H9 (cell line): Measurements from ENCODE around the gene HSPA9. TPM values are rescaled to one million over a fixed set of nuclear protein-coding genes. Genes with fewer than 3 reads are reported as not detected.

Experiments used
- DNase-seq: peaks from one replicate; pipeline ENCODE4 v3.0.0-alpha.2; 2017
- H2AFZ ChIP-seq: one replicate; pipeline ENCODE4 v1.6.1; 2013; ENCODE audit warnings: mild to moderate bottlenecking, low read length, control low read depth, moderate library complexity
- H2AK5ac ChIP-seq: 2 replicates; pipeline ENCODE4 v1.6.1; 2013; ENCODE audit warnings: low read length, control low read depth, mixed read lengths; ENCODE audit not compliant: insufficient read length
- H2BK120ac ChIP-seq: one replicate; pipeline ENCODE4 v1.6.1; 2013; ENCODE audit warnings: low read depth, mild to moderate bottlenecking, low read length, control low read depth, inconsistent platforms; ENCODE audit not compliant: poor library complexity, severe bottlenecking
- H2BK12ac ChIP-seq: 2 replicates; pipeline ENCODE4 v1.6.1; 2013; ENCODE audit warnings: low read length, control low read depth, mixed read lengths, low read depth; ENCODE audit not compliant: insufficient read length
- H2BK15ac ChIP-seq: 2 replicates; pipeline ENCODE4 v1.6.1; 2013; ENCODE audit warnings: low read depth, low read length, control low read depth
- H2BK20ac ChIP-seq: one replicate; pipeline ENCODE4 v1.6.1; 2013; ENCODE audit warnings: low read depth, mild to moderate bottlenecking, low read length, control low read depth, inconsistent platforms; ENCODE audit not compliant: poor library complexity, severe bottlenecking
- H2BK5ac ChIP-seq: 2 replicates; pipeline ENCODE4 v1.6.1; 2013; ENCODE audit warnings: low read length, control low read depth, mixed read lengths; ENCODE audit not compliant: insufficient read length
- H3K14ac ChIP-seq: 2 replicates; pipeline ENCODE4 v1.6.1; 2013; ENCODE audit warnings: low read length, control low read depth; ENCODE audit not compliant: insufficient read depth
- H3K18ac ChIP-seq: 2 replicates; pipeline ENCODE4 v1.6.1; 2013; ENCODE audit warnings: low read depth, mild to moderate bottlenecking, mixed read lengths, low read length, control low read depth; ENCODE audit not compliant: insufficient read length
- H3K23ac ChIP-seq: 2 replicates; pipeline ENCODE4 v1.6.1; 2013; ENCODE audit warnings: low read length, control low read depth, mixed read lengths, low read depth; ENCODE audit not compliant: insufficient read length
- H3K23me2 ChIP-seq: 2 replicates; pipeline ENCODE4 v1.6.1; 2013; ENCODE audit warnings: low read depth, mild to moderate bottlenecking, mixed read lengths, low read length, control low read depth; ENCODE audit not compliant: insufficient read length, poor library complexity, severe bottlenecking
- H3K27ac ChIP-seq: 2 replicates; pipeline ENCODE4 v1.5.1; 2013; ENCODE audit warnings: low read length, control low read depth, mixed read lengths, low read depth; ENCODE audit not compliant: insufficient read length
- H3K27me3 ChIP-seq: 2 replicates; pipeline ENCODE4 v1.6.1; 2013; ENCODE audit warnings: low read length, control low read depth, inconsistent platforms; ENCODE audit not compliant: insufficient read depth
- H3K4ac ChIP-seq: 2 replicates; pipeline ENCODE4 v1.6.1; 2013; ENCODE audit warnings: low read depth, mild to moderate bottlenecking, control low read depth, inconsistent platforms, low read length, moderate library complexity
- H3K4me1 ChIP-seq: 2 replicates; pipeline ENCODE4 v1.6.1; 2013; ENCODE audit warnings: low read length, control low read depth, inconsistent platforms; ENCODE audit not compliant: insufficient read depth
- H3K4me2 ChIP-seq: 2 replicates; pipeline ENCODE4 v1.6.1; 2013; ENCODE audit warnings: low read length, control low read depth, mixed read lengths; ENCODE audit not compliant: insufficient read length, insufficient read depth
- H3K56ac ChIP-seq: 2 replicates; pipeline ENCODE4 v1.6.1; 2013; ENCODE audit warnings: low read depth, mild to moderate bottlenecking, mixed read lengths, low read length, control low read depth; ENCODE audit not compliant: insufficient read length
- H3K79me1 ChIP-seq: 2 replicates; pipeline ENCODE4 v1.6.1; 2013; ENCODE audit warnings: low read depth, mild to moderate bottlenecking, moderate library complexity, low read length, control low read depth, inconsistent platforms; ENCODE audit not compliant: insufficient read depth, poor library complexity, severe bottlenecking
- H3K79me2 ChIP-seq: 2 replicates; pipeline ENCODE4 v1.6.1; 2013; ENCODE audit warnings: low read length, control low read depth, inconsistent platforms; ENCODE audit not compliant: insufficient read depth
- H3K9ac ChIP-seq: 2 replicates; pipeline ENCODE4 v1.6.1; 2013; ENCODE audit warnings: low read length, control low read depth, mixed read lengths; ENCODE audit not compliant: insufficient read length; ENCODE audit errors: extremely low read depth
- H3K9me3 ChIP-seq: one replicate; pipeline ENCODE4 v1.6.1; 2013; ENCODE audit warnings: low read depth, low read length, inconsistent platforms; ENCODE audit not compliant: control insufficient read depth
- H3T11ph ChIP-seq: one replicate; pipeline ENCODE4 v1.6.1; 2013; ENCODE audit warnings: mild to moderate bottlenecking, low read length, control low read depth, inconsistent platforms
- H4K20me1 ChIP-seq: one replicate; pipeline ENCODE4 v1.6.1; 2013; ENCODE audit not compliant: control insufficient read depth, insufficient read length, insufficient read depth
- H4K5ac ChIP-seq: 2 replicates; pipeline ENCODE4 v1.6.1; 2013; ENCODE audit warnings: low read depth, mild to moderate bottlenecking, mixed read lengths, low read length, control low read depth; ENCODE audit not compliant: insufficient read length
- H4K8ac ChIP-seq: replicated peaks from 2 replicates; pipeline ENCODE4 v1.6.1; 2013; ENCODE audit warnings: low read length, control low read depth, mixed read lengths, low read depth; ENCODE audit not compliant: insufficient read length
- H4K91ac ChIP-seq: 2 replicates; pipeline ENCODE4 v1.6.1; 2013; ENCODE audit warnings: low read depth, mild to moderate bottlenecking, moderate library complexity, mixed read lengths, low read length, control low read depth; ENCODE audit not compliant: insufficient read length
- H3K27ac Mint-ChIP-seq, 3 experiments: 2 replicates in 2 of 3; 3 replicates in 1 of 3; pipeline ENCODE4 v1.8.0; 2020 to 2021; ENCODE audit warnings: mixed read lengths in 3 of 3, mild to moderate bottlenecking in 1 of 3, moderate library complexity in 1 of 3
- H3K27me3 Mint-ChIP-seq: 2 replicates; pipeline ENCODE4 v1.8.0; 2021; ENCODE audit warnings: low read depth, mild to moderate bottlenecking, moderate library complexity, mixed read lengths
- H3K36me3 Mint-ChIP-seq, 3 experiments: 2 replicates in 2 of 3; 3 replicates in 1 of 3; pipeline ENCODE4 v1.8.0; 2020 to 2021; ENCODE audit warnings: low read depth in 3 of 3, mixed read lengths in 3 of 3; ENCODE audit not compliant: insufficient read depth in 1 of 3
- H3K4me1 Mint-ChIP-seq, 2 experiments: 2 replicates each; pipeline ENCODE4 v1.8.0; 2020; ENCODE audit warnings: mixed read lengths in 2 of 2
- H3K4me3 Mint-ChIP-seq, 2 experiments: 2 replicates in 1 of 2; 3 replicates in 1 of 2; pipeline ENCODE4 v1.8.0; 2020 to 2021; ENCODE audit warnings: mild to moderate bottlenecking in 2 of 2, mixed read lengths in 2 of 2, moderate library complexity in 1 of 2
- H3K9me3 Mint-ChIP-seq, 2 experiments: 2 replicates in 1 of 2; 3 replicates in 1 of 2; pipeline ENCODE4 v1.8.0; 2020; ENCODE audit warnings: mild to moderate bottlenecking in 2 of 2, mixed read lengths in 2 of 2, moderate library complexity in 1 of 2
- WGBS: extraction: QIAGEN DNeasy Blood & Tissue Kit; methylation state at CpG from one replicate; pipeline ENCODE4 v1.1.7; 2013; ENCODE audit warnings: missing lambda C conversion rate, low lambda C conversion rate, mixed read lengths; ENCODE audit not compliant: insufficient read length; ENCODE audit errors: extremely low coverage; 5-methylcytosine and 5-hydroxymethylcytosine counted together
- total RNA-seq: library from RNA; stranded (reverse); gene quantifications from 2 replicates; pipeline ENCODE4 v1.2.1, GENCODE V29; 2021
- TF ChIP-seq, protein P1 (sequence below): fragments of 200-600 bp; sonication (generic); conservative IDR thresholded peaks from 3 replicates; pipeline ENCODE4 v1.8.0; 2021; ENCODE audit warnings: antibody characterized with exemption, mild to moderate bottlenecking

HSPA9 gene
- total RNA-seq, 1 experiment from 2014 or later, result 397 TPM

DNA sequence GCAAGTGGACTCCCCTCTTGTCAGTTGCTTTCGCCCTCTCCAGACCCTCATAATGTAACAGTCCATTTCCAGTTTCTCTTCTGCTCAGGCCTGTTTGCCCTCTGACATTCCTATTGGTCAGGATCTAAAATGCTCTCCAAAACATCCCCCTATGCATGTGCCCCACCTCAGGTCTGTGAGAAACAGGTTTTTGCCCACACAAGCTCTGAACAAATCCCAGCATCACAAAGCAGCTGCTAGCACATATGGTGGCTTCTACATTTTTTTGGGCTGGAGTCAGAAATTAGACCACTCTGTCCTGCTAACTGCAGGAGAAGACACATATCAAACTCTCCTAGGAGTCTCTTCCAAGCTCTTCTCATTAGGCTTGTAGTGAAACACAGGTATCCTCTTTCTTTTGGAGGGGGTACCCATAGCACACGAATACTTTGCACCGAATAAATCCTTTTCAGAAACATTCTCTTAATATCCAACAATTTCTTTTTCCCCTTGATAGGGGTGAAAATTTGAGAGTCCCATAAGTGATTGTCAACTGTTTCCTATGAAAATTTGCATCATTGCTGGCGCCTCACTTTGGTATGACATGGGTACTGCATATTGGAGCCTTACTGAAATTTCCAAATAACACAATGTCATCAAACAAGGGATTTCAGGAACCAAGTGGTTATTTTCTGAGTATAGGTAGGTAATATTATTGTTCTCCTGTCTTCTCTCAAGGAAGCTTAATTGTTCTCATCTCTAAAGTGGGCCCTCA, 19.3 kb upstream of the HSPA9 start:
- Mint-ChIP-seq H3K9me3 (no peaks in the 10 kb centered on the region), H3K4me3 (no peak overlapping the region), H3K27ac (no peak overlapping the region), H3K27me3 (no peaks in the 10 kb centered on the region), H3K4me1 (peaks cover 10 to 33% of the 10 kb centered on the region in 2 experiments), H3K36me3 (no peaks in the 10 kb centered on the region)
- no peak overlapping the region for H4K5ac ChIP-seq
- TF ChIP-seq, protein P1, sequence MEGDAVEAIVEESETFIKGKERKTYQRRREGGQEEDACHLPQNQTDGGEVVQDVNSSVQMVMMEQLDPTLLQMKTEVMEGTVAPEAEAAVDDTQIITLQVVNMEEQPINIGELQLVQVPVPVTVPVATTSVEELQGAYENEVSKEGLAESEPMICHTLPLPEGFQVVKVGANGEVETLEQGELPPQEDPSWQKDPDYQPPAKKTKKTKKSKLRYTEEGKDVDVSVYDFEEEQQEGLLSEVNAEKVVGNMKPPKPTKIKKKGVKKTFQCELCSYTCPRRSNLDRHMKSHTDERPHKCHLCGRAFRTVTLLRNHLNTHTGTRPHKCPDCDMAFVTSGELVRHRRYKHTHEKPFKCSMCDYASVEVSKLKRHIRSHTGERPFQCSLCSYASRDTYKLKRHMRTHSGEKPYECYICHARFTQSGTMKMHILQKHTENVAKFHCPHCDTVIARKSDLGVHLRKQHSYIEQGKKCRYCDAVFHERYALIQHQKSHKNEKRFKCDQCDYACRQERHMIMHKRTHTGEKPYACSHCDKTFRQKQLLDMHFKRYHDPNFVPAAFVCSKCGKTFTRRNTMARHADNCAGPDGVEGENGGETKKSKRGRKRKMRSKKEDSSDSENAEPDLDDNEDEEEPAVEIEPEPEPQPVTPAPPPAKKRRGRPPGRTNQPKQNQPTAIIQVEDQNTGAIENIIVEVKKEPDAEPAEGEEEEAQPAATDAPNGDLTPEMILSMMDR, result peak; percentile 70
- H3K9me3 ChIP-seq, result no peaks in the 10 kb centered on the region
- no peak overlapping the region for H3K14ac ChIP-seq
- H2BK120ac ChIP-seq, result no peak overlapping the region
- no peaks in the 10 kb centered on the region for H3K27me3 ChIP-seq
- no peak overlapping the region for H2BK20ac ChIP-seq
- H3T11ph ChIP-seq, result no peak overlapping the region
- H3K79me2 ChIP-seq, result no peaks in the 10 kb centered on the region
- H3K56ac ChIP-seq, result no peak overlapping the region
- no peak overlapping the region for H2AK5ac ChIP-seq
- no peak overlapping the region for H2AFZ ChIP-seq
- no peaks in the 10 kb centered on the region for H3K79me1 ChIP-seq
- DNase-seq, result no peak
- no peak overlapping the region for H3K18ac ChIP-seq
- H3K27ac ChIP-seq, result no peak overlapping the region
- WGBS, result no CpG with 5 or more reads among the region's 4 CpGs
- no peak overlapping the region for H3K23ac ChIP-seq
- H3K9ac ChIP-seq, result no peak overlapping the region
- H2BK5ac ChIP-seq, result no peak overlapping the region
- no peak overlapping the region for H4K91ac ChIP-seq
- H4K8ac ChIP-seq, result no peak overlapping the region
- no peak overlapping the region for H3K4me2 ChIP-seq
- H4K20me1 ChIP-seq, result no peaks in the 10 kb centered on the region
- H3K4ac ChIP-seq, result no peak overlapping the region
- no peaks in the 10 kb centered on the region for H3K23me2 ChIP-seq
- no peak overlapping the region for H2BK12ac ChIP-seq
- no peaks in the 10 kb centered on the region; the same call in 1 of the 2 replicates for H3K4me1 ChIP-seq
- H2BK15ac ChIP-seq, result no peak overlapping the region
